Lung (tissue), 12 donors: ENCODE data around the gene ZCCHC24. TPM values are rescaled to one million over a fixed set of nuclear protein-coding genes. Genes with fewer than 3 reads are reported as not detected.
A peak's percentile ranks its signal among the peaks of the same experiment; 100 is the strongest.

Experiments used
- ATAC-seq: fragments of 200-7000 bp; cut with Tn5 transposase; one replicate; pipeline ENCODE4 v1.9.1; 2020; ENCODE audit warnings: moderate number of reproducible peaks; ENCODE audit not compliant: insufficient read depth, low FRiP score
- DNase-seq, 3 donors: peaks; one replicate each; pipeline ENCODE4 v3.0.0-alpha.2; 2013 to 2017
- H3K27ac ChIP-seq, 2 donors: one replicate each; pipeline ENCODE4 v1.5.1; 2013; ENCODE audit warnings: mild to moderate bottlenecking in 2 of 2, moderate library complexity in 2 of 2, control low read depth in 1 of 2, inconsistent platforms in 1 of 2, low read depth in 1 of 2, low read length in 1 of 2
- H3K27me3 ChIP-seq, 3 donors: one replicate each; pipeline ENCODE4 v1.5.1; 2013; ENCODE audit warnings: low read length in 2 of 3; ENCODE audit not compliant: control insufficient read depth in 3 of 3, insufficient read depth in 3 of 3
- H3K36me3 ChIP-seq, 4 donors: one replicate each; pipeline ENCODE4 v1.5.1; 2013; ENCODE audit warnings: low read length in 4 of 4, mild to moderate bottlenecking in 1 of 4, moderate library complexity in 1 of 4; ENCODE audit not compliant: control insufficient read depth in 4 of 4, insufficient read depth in 4 of 4
- H3K4me1 ChIP-seq, 5 donors: one replicate each; pipeline ENCODE4 v1.5.1; 2013; ENCODE audit warnings: low read length in 5 of 5, mild to moderate bottlenecking in 2 of 5, moderate library complexity in 1 of 5; ENCODE audit not compliant: control insufficient read depth in 5 of 5, insufficient read depth in 5 of 5
- H3K4me3 ChIP-seq: one replicate; pipeline ENCODE4 v1.5.1; 2013; ENCODE audit warnings: mild to moderate bottlenecking, control low read depth, moderate library complexity
- H3K9ac ChIP-seq, 2 donors: one replicate each; pipeline ENCODE4 v1.5.1; 2013; ENCODE audit warnings: low read length in 2 of 2, control low read depth in 1 of 2; ENCODE audit not compliant: insufficient read depth in 1 of 2
- H3K9me3 ChIP-seq, 4 donors: one replicate each; pipeline ENCODE4 v1.5.1; 2013; ENCODE audit warnings: low read length in 3 of 4, mild to moderate bottlenecking in 1 of 4, moderate library complexity in 1 of 4; ENCODE audit not compliant: control insufficient read depth in 4 of 4, insufficient read depth in 3 of 4
- CTCF ChIP-seq: IDR thresholded peaks from 2 replicates; pipeline ENCODE4 v1.5.1; 2012; ENCODE audit warnings: mild to moderate bottlenecking; ENCODE audit errors: control extremely low read depth, extremely low read depth
- WGBS, 2 donors: extraction: QIAGEN DNeasy Blood & Tissue Kit; methylation state at CpG; one replicate each; pipeline ENCODE4 v1.1.7; 2013; 5-methylcytosine and 5-hydroxymethylcytosine counted together
- polyA plus RNA-seq, 2 donors: library from polyadenylated mRNA; stranded (reverse); fragments of 200-250 nt; gene quantifications; one replicate each; pipeline ENCODE4 v1.2.1, GENCODE V29; 2013
- total RNA-seq, 2 donors: library from RNA; depleted of rRNA in 1 of 2; stranded (reverse); fragments of >200 nt in 1 of 2; gene quantifications; one replicate each; pipeline ENCODE4 v1.2.1, GENCODE V29; 2014 to 2021
- donor health status: control.
- donor health status: control.
- donor health status: Bipolar disorder and iron deficiency.
- donor health status: healthy.
- donor health status: DM: yes; HTN: yes; CAD: no.

ZCCHC24 gene
- total and polyA plus RNA-seq, 4 donors: 10.4 to 33.5 (median 13.5) TPM

GRCh38 chr10:79385804-79386531 is 59.5 kb downstream of the ZCCHC24 start:
- Histone ChIP-seq H3K27me3 (no peaks in the 10 kb centered on the region), H3K9ac (no peak overlapping the region), H3K9me3 (no peaks in the 10 kb centered on the region), H3K27ac (no peak overlapping the region), H3K4me1 (peaks cover 1 to 26% (median 10%) of the 10 kb centered on the region in 5 donors), H3K4me3 (no peak overlapping the region), H3K36me3 (peaks cover 0 to 26% (median 9%) of the 10 kb centered on the region in 4 donors)
- ATAC-seq (no peak), DNase-seq (peak in 1 of 3 donors; percentile 11)
- 92 to 93% methylated on average over 28 of the region's 28 CpGs for WGBS, 2 donors
- no peak for TF ChIP-seq CTCF

- Histone ChIP-seq H3K4me3 (no peak overlapping the region), H3K4me1 (peaks cover 7 to 26% (median 16%) of the 10 kb centered on the region in 5 donors), H3K27me3 (no peaks in the 10 kb centered on the region), H3K27ac (no peak overlapping the region), H3K9ac (no peak overlapping the region), H3K36me3 (peaks cover 0 to 26% (median 9%) of the 10 kb centered on the region in 4 donors), H3K9me3 (no peaks in the 10 kb centered on the region)
- WGBS, 2 donors: 94% methylated on average over 9 of the region's 9 CpGs
- TF ChIP-seq CTCF: no peak
- no peak for DNase-seq
- no peak for ATAC-seq
Observed at GRCh38 chr10:79385392-79385795, 60.0 kb downstream of the ZCCHC24 start.

- TF ChIP-seq CTCF: no peak
- DNase-seq: no peak
- no peak overlapping the region for H3K9ac ChIP-seq
- H3K4me3 ChIP-seq: no peak overlapping the region
- 92 to 94% methylated on average over 14 of the region's 14 CpGs for WGBS, 2 donors
- ATAC-seq: no peak
- H3K9me3 ChIP-seq: no peaks in the 10 kb centered on the region
- no peak overlapping the region for H3K27ac ChIP-seq
- H3K27me3 ChIP-seq: no peaks in the 10 kb centered on the region
- peaks cover 0 to 26% (median 9%) of the 10 kb centered on the region in 4 donors for H3K36me3 ChIP-seq
- peaks cover 9 to 31% (median 19%) of the 10 kb centered on the region in 5 donors for H3K4me1 ChIP-seq
Observed at GRCh38 chr10:79384773-79385391, 60.5 kb downstream of the ZCCHC24 start.
